K562 (cell line): ENCODE measurements around the gene CRACDL. TPM values are rescaled to one million over a fixed set of nuclear protein-coding genes. Genes with fewer than 3 reads are reported as not detected.

Experiments used
- ATAC-seq: fragments of 200-7000 bp; cut with Tn5 transposase; 3 replicates; pipeline ENCODE4 v1.9.1; 2020; ENCODE audit warnings: moderate library complexity
- BruUV-seq: library from RNA; stranded (reverse); fragments of 400-500 nt; replicated peaks from 2 replicates; lab custom pipeline; 2021; lab: Mats Ljungman, UMichigan
- CTCF ChIA-PET: fragments of 300-600 bp; formaldehyde crosslinking; extraction: SDS; loops from one replicate; lab custom pipeline; 2021; ENCODE audit warnings: low intra/inter-chr PET ratio; lab: Yijun Ruan, JAX
- POLR2A ChIA-PET: fragments of 300-600, 350-650 bp; sonication (Branson Sonifier 250); formaldehyde crosslinking; extraction: SDS; loops from one replicate; lab custom pipeline; 2021; ENCODE audit warnings: antibody characterized with exemption, inconsistent platforms; lab: Yijun Ruan, JAX
- DNase-seq, 4 experiments: peaks; one replicate each; pipeline versions ENCODE4 v3.0.0 to v3.0.0-alpha.2; 2011 to 2018; ENCODE audit warnings: low spot score in 3 of 4, mixed read lengths in 3 of 4; ENCODE audit errors: extremely low read depth in 1 of 4
- FAIRE-seq: peaks from 2 replicates; lab custom pipeline; 2011; peaks lifted over from hg19 to GRCh38; lab: Jason Lieb, UNC
- H2AFZ ChIP-seq: 2 replicates; pipeline ENCODE4 v1.6.0; 2011; ENCODE audit warnings: low read depth, low read length, control low read depth, inconsistent platforms
- H3K27ac ChIP-seq: fragments of 200-600 bp; 3 replicates; pipeline ENCODE4 v1.8.0; 2011; ENCODE audit warnings: low read depth, mild to moderate bottlenecking, control low read depth, inconsistent platforms, low read length, moderate library complexity, mixed read lengths; ENCODE audit errors: extremely low read depth
- H3K27me3 ChIP-seq, 2 experiments: fragments of 300-600 bp in 1 of 2; 2 replicates in 1 of 2; 3 replicates in 1 of 2; pipeline versions ENCODE4 v1.6.0 to v1.8.0; 2011; ENCODE audit warnings: inconsistent platforms in 2 of 2, low read length in 2 of 2, mild to moderate bottlenecking in 1 of 2, mixed read lengths in 1 of 2, moderate library complexity in 1 of 2; ENCODE audit not compliant: control insufficient read depth in 2 of 2, insufficient read depth in 2 of 2
- H3K36me3 ChIP-seq: fragments of 300-600 bp; 3 replicates; pipeline ENCODE4 v1.8.0; 2011; ENCODE audit warnings: mild to moderate bottlenecking, low read length, inconsistent platforms; ENCODE audit not compliant: control insufficient read depth, insufficient read depth
- H3K4me1 ChIP-seq, 2 experiments: fragments of 200-600 bp in 1 of 2; replicated peaks in 1 of 2; 2 replicates in 1 of 2; 3 replicates in 1 of 2; pipeline versions ENCODE4 v1.5.1 to v1.8.0; 2011; ENCODE audit warnings: inconsistent platforms in 2 of 2, low read length in 2 of 2, mild to moderate bottlenecking in 1 of 2, mixed read lengths in 1 of 2, moderate library complexity in 1 of 2; ENCODE audit not compliant: control insufficient read depth in 2 of 2, insufficient read depth in 2 of 2
- H3K4me2 ChIP-seq: 2 replicates; pipeline ENCODE4 v1.6.1; 2011; ENCODE audit warnings: low read length, control low read depth, inconsistent platforms, mixed read lengths; ENCODE audit not compliant: insufficient read depth
- H3K4me3 ChIP-seq: fragments of 200-600 bp; sonication (generic), shearing (Covaris generic); 2 replicates; pipeline ENCODE4 v1.5.1; 2016; ENCODE audit warnings: control low read depth, inconsistent platforms
- H3K79me2 ChIP-seq: fragments of 200-600 bp; 3 replicates; pipeline ENCODE4 v1.8.0; 2011; ENCODE audit warnings: low read length, inconsistent platforms; ENCODE audit not compliant: control insufficient read depth, insufficient read depth
- H3K9ac ChIP-seq, 2 experiments: 2 replicates each; pipeline versions ENCODE4 v1.6.0 to v1.6.1; 2011; ENCODE audit warnings: low read depth in 2 of 2, low read length in 2 of 2, control low read depth in 1 of 2, inconsistent platforms in 1 of 2, mild to moderate bottlenecking in 1 of 2, mixed read lengths in 1 of 2; ENCODE audit not compliant: insufficient read depth in 1 of 2
- H3K9me1 ChIP-seq: one replicate; pipeline ENCODE4 v1.6.0; 2011; ENCODE audit warnings: inconsistent platforms, mild to moderate bottlenecking, low read length, moderate library complexity; ENCODE audit not compliant: control insufficient read depth, insufficient read depth
- H3K9me3 ChIP-seq: replicated peaks from 2 replicates; pipeline ENCODE4 v1.5.1; 2011; ENCODE audit warnings: low read depth, low read length, inconsistent platforms; ENCODE audit not compliant: control insufficient read depth, insufficient read depth
- H4K20me1 ChIP-seq: replicated peaks from 2 replicates; pipeline ENCODE4 v1.6.1; 2011; ENCODE audit warnings: low read length, inconsistent platforms, mixed read lengths; ENCODE audit not compliant: control insufficient read depth, insufficient read depth
- CBX8 ChIP-seq: fragments of 200-600 bp; sonication (generic); IDR thresholded peaks from 2 replicates; pipeline ENCODE4 v1.6.1; 2012; ENCODE audit warnings: borderline replicate concordance, mixed run types, low read depth, mild to moderate bottlenecking, moderate library complexity, mixed read lengths, low read length, control low read depth, inconsistent platforms; ENCODE audit not compliant: poor library complexity, severe bottlenecking; ENCODE audit errors: extremely low read depth
- E2F5 ChIP-seq: sonication (generic); formaldehyde crosslinking; IDR thresholded peaks from 2 replicates; pipeline ENCODE4 v1.8.0; 2022; ENCODE audit warnings: mild to moderate bottlenecking, missing genetic modification reagents
- ELF1 ChIP-seq: fragments of 200-800 bp; sonication (Bioruptor generic); IDR thresholded peaks from 2 replicates; pipeline ENCODE4 v1.6.1; 2016; ENCODE audit warnings: missing genetic modification characterization, missing compliant biosample characterization
- HDAC8 ChIP-seq: fragments of 450-650 bp; IDR thresholded peaks from 2 replicates; pipeline ENCODE4 v1.6.1; 2016; ENCODE audit warnings: mild to moderate bottlenecking, missing genetic modification characterization, moderate library complexity, missing compliant biosample characterization
- LCOR ChIP-seq: sonication (generic); formaldehyde crosslinking; IDR thresholded peaks from 2 replicates; pipeline ENCODE4 v1.8.0; 2022; ENCODE audit warnings: mild to moderate bottlenecking, missing genetic modification reagents
- MCM3 ChIP-seq: fragments of 450-650 bp; IDR thresholded peaks from 2 replicates; pipeline ENCODE4 v1.6.1; 2016
- MTA2 ChIP-seq: fragments of 450-650 bp; IDR thresholded peaks from 2 replicates; pipeline ENCODE4 v1.6.1; 2016; ENCODE audit warnings: low read depth
- NCOR1 ChIP-seq: fragments of 450-650 bp; IDR thresholded peaks from 2 replicates; pipeline ENCODE4 v1.6.1; 2016; ENCODE audit warnings: mild to moderate bottlenecking, moderate library complexity
- NKRF ChIP-seq: fragments of 450-650 bp; IDR thresholded peaks from 2 replicates; pipeline ENCODE4 v1.6.1; 2016; ENCODE audit warnings: borderline replicate concordance
- RBM22 ChIP-seq: fragments of 200-400 bp; formaldehyde crosslinking; IDR thresholded peaks from 2 replicates; pipeline ENCODE4 v1.6.1; 2018; ENCODE audit warnings: low read length, low read depth; ENCODE audit not compliant: poor library complexity, severe bottlenecking
- TEAD4 ChIP-seq, 2 experiments: sonication (generic) in 1 of 2; formaldehyde crosslinking in 1 of 2; IDR thresholded peaks; 2 replicates each; pipeline versions ENCODE4 v1.6.1 to v1.8.0; 2012 to 2022; ENCODE audit warnings: borderline replicate concordance in 1 of 2, inconsistent platforms in 1 of 2, low read length in 1 of 2, mild to moderate bottlenecking in 1 of 2, missing genetic modification reagents in 1 of 2
- TRIM24 ChIP-seq, 2 experiments: fragments of 450-650 bp; IDR thresholded peaks; 2 replicates each; pipeline ENCODE4 v1.6.1; 2016
- ZFP91 ChIP-seq: sonication (generic); formaldehyde crosslinking; IDR thresholded peaks from 2 replicates; pipeline ENCODE4 v1.8.0; 2022; ENCODE audit warnings: mild to moderate bottlenecking, missing genetic modification reagents
- ZNF583 ChIP-seq: fragments of 250-450 bp; sonication (Bioruptor Pico); IDR thresholded peaks from 2 replicates; pipeline ENCODE4 v1.4.0; 2020
- ZNF707 ChIP-seq: fragments of 250-450 bp; sonication (Bioruptor Pico); conservative IDR thresholded peaks from 2 replicates; pipeline ENCODE4 v1.8.0; 2022; ENCODE audit warnings: inconsistent platforms, mild to moderate bottlenecking, moderate library complexity
- ZNF764 ChIP-seq: fragments of 250-450 bp; sonication (Bioruptor Pico); IDR thresholded peaks from 2 replicates; pipeline ENCODE4 v1.4.0; 2020; ENCODE audit warnings: low read depth, mild to moderate bottlenecking, moderate library complexity
- ZSCAN29 ChIP-seq: fragments of 450-650 bp; IDR thresholded peaks from 2 replicates; pipeline ENCODE4 v1.6.1; 2017
- in situ Hi-C: fragments of 300-500 bp; cut with MboI; formaldehyde crosslinking; loops from 4 replicates; pipeline ENCODE4 v1.15.0; 2018; ENCODE audit warnings: inconsistent platforms, mixed read lengths
- intact Hi-C: fragments of 100-400 bp; cut with micrococcal nuclease; formaldehyde crosslinking; loops from 2 replicates; pipeline ENCODE4 v1.14.2; 2022
- polyA plus RNA-seq, 8 experiments: library from polyadenylated mRNA; depleted of rRNA in 4 of 8; stranded (reverse) in 5 of 8; unstranded in 3 of 8; fragments of >200 nt; fragmentation: Nextera tagmentation in 2 of 8; fragmentation: Illumina TruSeq in 1 of 8; extraction: Ambion mirVana in 2 of 8; extraction: Trizol in 1 of 8; gene quantifications; 2 replicates each; pipeline versions ENCODE4 v1.2.1 to v1.2.3, GENCODE V29; 2011 to 2014; ENCODE audit warnings: inconsistent platforms in 1 of 8, missing spikeins in 1 of 8
- total RNA-seq, 7 experiments: library from RNA; depleted of rRNA in 6 of 7; stranded (reverse); fragments of >200 nt in 6 of 7; fragmentation: Illumina TruSeq in 2 of 7; extraction: Trizol in 2 of 7; gene quantifications; 2 replicates each; pipeline versions ENCODE4 v1.2.1 to v1.2.3, GENCODE V29; 2011 to 2021; ENCODE audit warnings: low replicate concordance in 1 of 7

CRACDL gene
- total and polyA plus RNA-seq, 9 of the 15 experiments (the other 6 are each of a cell fraction or from before 2014, with no cell fraction given), result not detected

GRCh38 chr2:98747888-98748287, 188.1 kb downstream of the CRACDL start (continued):
- TF ChIP-seq ZNF707 (CRISPR knock-in tag) (no peak), ZFP91 (CRISPR knock-in tag) (no peak), TEAD4 (IDR thresholded peaks at IDR 0.05; ENCODE audit: low read length) (no peak), TEAD4 (CRISPR knock-in tag; IDR thresholded peaks at IDR 0.05; ENCODE audit: borderline replicate concordance) (no peak)

- intact Hi-C loops, result no loop called here
- in situ Hi-C loops, result no loop called here
Observed at GRCh38 chr2:98746426-98746825, 189.6 kb downstream of the CRACDL start.

More at GRCh38 chr2:98746426-98746825, 189.6 kb downstream of the CRACDL start:
- ChIA-PET POLR2A (no interaction called here), CTCF (no interaction called here)
- H3K27me3 ChIP-seq, result peaks cover 0 to 15% of the 10 kb centered on the region in 2 experiments; a peak in 2 of 5 replicates
- no peaks in the 10 kb centered on the region for H3K9me3 ChIP-seq
- FAIRE-seq (no peak), DNase-seq (no peak), ATAC-seq (no peak)
- H3K4me2 ChIP-seq, result no peak overlapping the region
- no peaks in the 10 kb centered on the region for H3K9me1 ChIP-seq
- H3K79me2 ChIP-seq, result no peaks in the 10 kb centered on the region
- no peak overlapping the region for H3K4me3 ChIP-seq
- no peak overlapping the region for H3K9ac ChIP-seq
- H3K4me1 ChIP-seq, result no peaks in the 10 kb centered on the region; a peak in 1 of 5 replicates
- H4K20me1 ChIP-seq, result no peaks in the 10 kb centered on the region
- H3K27ac ChIP-seq, result no peak overlapping the region
- H2AFZ ChIP-seq, result no peak overlapping the region
- TF ChIP-seq ZNF583 (CRISPR knock-in tag) (no peak), CBX8 (no peak), NKRF (no peak), HDAC8 (tag) (no peak), LCOR (CRISPR knock-in tag) (no peak), MTA2 (no peak), RBM22 (no peak), TRIM24 (IDR thresholded peaks at IDR 0.05) (no peak), MCM3 (no peak), E2F5 (CRISPR knock-in tag) (no peak), ZNF764 (CRISPR knock-in tag) (no peak), ELF1 (tag) (no peak), NCOR1 (no peak), ZSCAN29 (no peak)
- no peaks in the 10 kb centered on the region for H3K36me3 ChIP-seq
- no TSS peak for BruUV-seq
